HepG2 (cell line): Measurements from ENCODE around the gene OTUB2. TPM values are rescaled to one million over a fixed set of nuclear protein-coding genes. Genes with fewer than 3 reads are reported as not detected.

Source experiments
- ATAC-seq: fragments of 200-7000 bp; cut with Tn5 transposase; 3 replicates; pipeline ENCODE4 v1.9.1; 2020; ENCODE audit warnings: mild to moderate bottlenecking, moderate library complexity
- BruUV-seq: library from RNA; stranded (reverse); fragments of 400-500 nt; replicated peaks from 2 replicates; lab custom pipeline; 2021; lab: Mats Ljungman, UMichigan
- CTCF ChIA-PET: fragments of 300-600 bp; formaldehyde crosslinking; extraction: SDS; loops from one replicate; lab custom pipeline; 2021; ENCODE audit warnings: low total read pairs, inconsistent platforms, low intra/inter-chr PET ratio; lab: Yijun Ruan, JAX
- POLR2A ChIA-PET: fragments of 350-600 bp; sonication (Branson Sonifier 250); formaldehyde crosslinking; loops from one replicate; lab custom pipeline; 2020; ENCODE audit warnings: antibody characterized with exemption, inconsistent platforms; lab: Yijun Ruan, JAX
- DNase-seq: peaks from one replicate; pipeline ENCODE4 v3.0.0-alpha.2; 2015; ENCODE audit warnings: low spot score
- FAIRE-seq: peaks from 3 replicates; lab custom pipeline; 2011; peaks lifted over from hg19 to GRCh38; lab: Jason Lieb, UNC
- H2AFZ ChIP-seq: one replicate; pipeline ENCODE4 v1.6.1; 2011; ENCODE audit warnings: low read length, inconsistent platforms
- H3K27ac ChIP-seq: fragments of 300-600 bp; 3 replicates; pipeline ENCODE4 v1.8.0; 2011; ENCODE audit warnings: mixed run types, mild to moderate bottlenecking, mixed read lengths, low read length, inconsistent platforms; ENCODE audit not compliant: insufficient read depth; ENCODE audit errors: extremely low read length
- H3K27me3 ChIP-seq, 2 experiments: fragments of 200-600 bp in 1 of 2; 2 replicates in 1 of 2; 3 replicates in 1 of 2; pipeline versions ENCODE4 v1.6.0 to v1.8.0; 2011; ENCODE audit warnings: low read length in 2 of 2, mild to moderate bottlenecking in 2 of 2, moderate library complexity in 2 of 2, inconsistent platforms in 1 of 2; ENCODE audit not compliant: insufficient read depth in 2 of 2, control insufficient read depth in 1 of 2
- H3K36me3 ChIP-seq, 2 experiments: fragments of 200-600 bp in 1 of 2; replicated peaks in 1 of 2; 2 replicates in 1 of 2; 3 replicates in 1 of 2; pipeline versions ENCODE4 v1.5.1 to v1.8.0; 2011; ENCODE audit warnings: low read length in 2 of 2, inconsistent platforms in 1 of 2; ENCODE audit not compliant: insufficient read depth in 2 of 2, control insufficient read depth in 1 of 2
- H3K4me1 ChIP-seq: 2 replicates; pipeline ENCODE4 v1.5.1; 2012; ENCODE audit warnings: low read length, inconsistent platforms; ENCODE audit not compliant: insufficient read depth
- H3K4me2 ChIP-seq: 2 replicates; pipeline ENCODE4 v1.6.0; 2011; ENCODE audit warnings: low read depth, low read length, inconsistent platforms
- H3K4me3 ChIP-seq, 3 experiments: fragments of 200-600 bp in 1 of 3; sonication (generic), shearing (Covaris generic) in 1 of 3; replicated peaks in 1 of 3; 2 replicates each; pipeline ENCODE4 v1.5.1; 2011 to 2016; ENCODE audit warnings: low read length in 3 of 3, inconsistent platforms in 2 of 3, low read depth in 2 of 3, mild to moderate bottlenecking in 2 of 3, control low read depth in 1 of 3, mixed read lengths in 1 of 3; ENCODE audit not compliant: insufficient read depth in 1 of 3
- H3K79me2 ChIP-seq: one replicate; pipeline ENCODE4 v1.6.1; 2011; ENCODE audit warnings: low read length, inconsistent platforms; ENCODE audit not compliant: insufficient read depth
- H3K9ac ChIP-seq: 2 replicates; pipeline ENCODE4 v1.6.0; 2011; ENCODE audit warnings: mild to moderate bottlenecking, low read depth, low read length, inconsistent platforms; ENCODE audit not compliant: insufficient read depth
- H3K9me3 ChIP-seq: 2 replicates; pipeline ENCODE4 v1.5.1; 2012; ENCODE audit warnings: mild to moderate bottlenecking, low read length
- H4K20me1 ChIP-seq: 2 replicates; pipeline ENCODE4 v1.6.0; 2011; ENCODE audit warnings: inconsistent platforms, mild to moderate bottlenecking, low read length, moderate library complexity; ENCODE audit not compliant: insufficient read depth
- ISL2 ChIP-seq: sonication (generic); formaldehyde crosslinking; IDR thresholded peaks from 2 replicates; pipeline ENCODE4 v1.5.0; 2020; ENCODE audit warnings: missing genetic modification reagents
- XRCC5 ChIP-seq: fragments of 200-400 bp; formaldehyde crosslinking; optimal IDR thresholded peaks from 2 replicates; pipeline ENCODE3; 2017; ENCODE audit warnings: mild to moderate bottlenecking, low read length
- ZBTB38 ChIP-seq: sonication (generic); formaldehyde crosslinking; IDR thresholded peaks from 2 replicates; pipeline ENCODE4 v1.5.1; 2020; ENCODE audit warnings: mild to moderate bottlenecking, missing genetic modification reagents
- WGBS: methylation state at CpG from one replicate; pipeline ENCODE4 v1.1.6; 2017; ENCODE audit warnings: low lambda C conversion rate; 5-methylcytosine and 5-hydroxymethylcytosine counted together
- in situ Hi-C: cut with HindIII; loops from 2 replicates; pipeline ENCODE4 v1.10.0; 2017; ENCODE audit warnings: low pct_unique_long_range_greater_than_20kb; ENCODE audit not compliant: extremely low pct_ligation_motif_present
- intact Hi-C: fragments of 100-400 bp; cut with micrococcal nuclease; formaldehyde crosslinking; loops from one replicate; pipeline ENCODE4 v1.10.0; 2022; ENCODE audit not compliant: unreplicated experiment
- polyA plus RNA-seq, 8 experiments: library from polyadenylated mRNA; depleted of rRNA in 3 of 8; stranded (reverse) in 7 of 8; unstranded in 1 of 8; fragments of >200 nt; fragmentation: Illumina TruSeq in 4 of 8; extraction: Trizol in 4 of 8; gene quantifications; 2 replicates each; pipeline versions ENCODE4 v1.2.1 to v1.2.3, GENCODE V29; 2011 to 2016; ENCODE audit warnings: low read depth in 4 of 8, missing spikeins in 1 of 8, mixed read lengths in 1 of 8; ENCODE audit not compliant: insufficient read depth in 1 of 8
- total RNA-seq, 5 experiments: library from RNA; depleted of rRNA; stranded (reverse); fragments of >200 nt; fragmentation: Illumina TruSeq; extraction: Trizol; gene quantifications; 2 replicates each; pipeline ENCODE4 v1.2.3, GENCODE V29; 2016; ENCODE audit warnings: low read depth in 1 of 5
- TF ChIP-seq, protein P1 (sequence below): sonication (generic); formaldehyde crosslinking; IDR thresholded peaks from 2 replicates; pipeline ENCODE4 v1.5.0; 2020; ENCODE audit warnings: mild to moderate bottlenecking, missing genetic modification reagents, moderate library complexity
- TF ChIP-seq, protein P2 (sequence below), 2 experiments: fragments of 450-650 bp in 1 of 2; sonication (generic) in 1 of 2; formaldehyde crosslinking; IDR thresholded peaks; 2 replicates each; pipeline versions ENCODE4 v1.5.0 to v1.8.0; 2020 to 2022; ENCODE audit warnings: mild to moderate bottlenecking in 1 of 2, missing genetic modification reagents in 1 of 2
- TF ChIP-seq, protein P3 (sequence below): sonication (generic); formaldehyde crosslinking; IDR thresholded peaks from 2 replicates; pipeline ENCODE4 v1.5.1; 2020; ENCODE audit warnings: mild to moderate bottlenecking, missing genetic modification reagents, moderate library complexity

The OTUB2 gene
- total and polyA plus RNA-seq, 2 of the 13 experiments (the other 11 are each of a cell fraction or from before 2014, with no cell fraction given), result 2.2 to 2.4 TPM

DNA sequence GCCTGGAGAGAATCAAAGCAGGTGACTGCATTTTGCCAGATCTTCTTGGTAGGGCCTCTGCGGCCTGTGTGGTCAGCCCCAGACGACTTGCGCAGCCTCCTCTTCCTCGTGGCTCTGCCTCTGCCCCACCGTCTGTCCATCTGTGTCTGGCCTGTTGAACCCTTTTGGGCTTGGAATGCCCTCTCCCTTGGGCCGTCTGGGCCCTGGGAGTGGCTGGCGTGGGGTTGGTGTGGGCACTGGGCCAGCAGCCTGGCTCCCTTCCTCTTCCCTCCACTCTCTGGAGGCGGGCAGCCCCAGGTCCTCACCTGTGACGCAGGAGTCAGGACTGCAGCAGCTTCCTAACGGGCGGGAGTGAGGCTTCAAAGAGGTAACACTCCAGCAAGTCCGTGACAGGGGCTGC, 38.8 kb upstream of the OTUB2 start:
- Histone ChIP-seq H3K27ac (no peak overlapping the region), H3K4me3 (no peak overlapping the region; a peak in 1 of 6 replicates), H3K9ac (no peak overlapping the region), H3K4me1 (peaks cover 61% of the 10 kb centered on the region), H3K79me2 (no peaks in the 10 kb centered on the region), H3K4me2 (peak overlapping the region; percentile 47), H3K9me3 (no peaks in the 10 kb centered on the region), H3K27me3 (peaks cover 2 to 28% of the 10 kb centered on the region in 2 experiments; a peak in 4 of 5 replicates), H2AFZ (no peak overlapping the region), H4K20me1 (no peaks in the 10 kb centered on the region), H3K36me3 (no peaks in the 10 kb centered on the region)
- no peak for TF ChIP-seq ISL2 (CRISPR knock-in tag)
- TF ChIP-seq, protein P1, sequence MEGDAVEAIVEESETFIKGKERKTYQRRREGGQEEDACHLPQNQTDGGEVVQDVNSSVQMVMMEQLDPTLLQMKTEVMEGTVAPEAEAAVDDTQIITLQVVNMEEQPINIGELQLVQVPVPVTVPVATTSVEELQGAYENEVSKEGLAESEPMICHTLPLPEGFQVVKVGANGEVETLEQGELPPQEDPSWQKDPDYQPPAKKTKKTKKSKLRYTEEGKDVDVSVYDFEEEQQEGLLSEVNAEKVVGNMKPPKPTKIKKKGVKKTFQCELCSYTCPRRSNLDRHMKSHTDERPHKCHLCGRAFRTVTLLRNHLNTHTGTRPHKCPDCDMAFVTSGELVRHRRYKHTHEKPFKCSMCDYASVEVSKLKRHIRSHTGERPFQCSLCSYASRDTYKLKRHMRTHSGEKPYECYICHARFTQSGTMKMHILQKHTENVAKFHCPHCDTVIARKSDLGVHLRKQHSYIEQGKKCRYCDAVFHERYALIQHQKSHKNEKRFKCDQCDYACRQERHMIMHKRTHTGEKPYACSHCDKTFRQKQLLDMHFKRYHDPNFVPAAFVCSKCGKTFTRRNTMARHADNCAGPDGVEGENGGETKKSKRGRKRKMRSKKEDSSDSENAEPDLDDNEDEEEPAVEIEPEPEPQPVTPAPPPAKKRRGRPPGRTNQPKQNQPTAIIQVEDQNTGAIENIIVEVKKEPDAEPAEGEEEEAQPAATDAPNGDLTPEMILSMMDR (CRISPR knock-in tag), result no peak
- no peak for TF ChIP-seq ZBTB38 (CRISPR knock-in tag)
- peak; percentile 4 for TF ChIP-seq XRCC5
- TF ChIP-seq, protein P2, sequence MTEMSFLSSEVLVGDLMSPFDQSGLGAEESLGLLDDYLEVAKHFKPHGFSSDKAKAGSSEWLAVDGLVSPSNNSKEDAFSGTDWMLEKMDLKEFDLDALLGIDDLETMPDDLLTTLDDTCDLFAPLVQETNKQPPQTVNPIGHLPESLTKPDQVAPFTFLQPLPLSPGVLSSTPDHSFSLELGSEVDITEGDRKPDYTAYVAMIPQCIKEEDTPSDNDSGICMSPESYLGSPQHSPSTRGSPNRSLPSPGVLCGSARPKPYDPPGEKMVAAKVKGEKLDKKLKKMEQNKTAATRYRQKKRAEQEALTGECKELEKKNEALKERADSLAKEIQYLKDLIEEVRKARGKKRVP (CRISPR knock-in tag; IDR thresholded peaks at IDR 0.05), result no peak
- TF ChIP-seq, protein P3, sequence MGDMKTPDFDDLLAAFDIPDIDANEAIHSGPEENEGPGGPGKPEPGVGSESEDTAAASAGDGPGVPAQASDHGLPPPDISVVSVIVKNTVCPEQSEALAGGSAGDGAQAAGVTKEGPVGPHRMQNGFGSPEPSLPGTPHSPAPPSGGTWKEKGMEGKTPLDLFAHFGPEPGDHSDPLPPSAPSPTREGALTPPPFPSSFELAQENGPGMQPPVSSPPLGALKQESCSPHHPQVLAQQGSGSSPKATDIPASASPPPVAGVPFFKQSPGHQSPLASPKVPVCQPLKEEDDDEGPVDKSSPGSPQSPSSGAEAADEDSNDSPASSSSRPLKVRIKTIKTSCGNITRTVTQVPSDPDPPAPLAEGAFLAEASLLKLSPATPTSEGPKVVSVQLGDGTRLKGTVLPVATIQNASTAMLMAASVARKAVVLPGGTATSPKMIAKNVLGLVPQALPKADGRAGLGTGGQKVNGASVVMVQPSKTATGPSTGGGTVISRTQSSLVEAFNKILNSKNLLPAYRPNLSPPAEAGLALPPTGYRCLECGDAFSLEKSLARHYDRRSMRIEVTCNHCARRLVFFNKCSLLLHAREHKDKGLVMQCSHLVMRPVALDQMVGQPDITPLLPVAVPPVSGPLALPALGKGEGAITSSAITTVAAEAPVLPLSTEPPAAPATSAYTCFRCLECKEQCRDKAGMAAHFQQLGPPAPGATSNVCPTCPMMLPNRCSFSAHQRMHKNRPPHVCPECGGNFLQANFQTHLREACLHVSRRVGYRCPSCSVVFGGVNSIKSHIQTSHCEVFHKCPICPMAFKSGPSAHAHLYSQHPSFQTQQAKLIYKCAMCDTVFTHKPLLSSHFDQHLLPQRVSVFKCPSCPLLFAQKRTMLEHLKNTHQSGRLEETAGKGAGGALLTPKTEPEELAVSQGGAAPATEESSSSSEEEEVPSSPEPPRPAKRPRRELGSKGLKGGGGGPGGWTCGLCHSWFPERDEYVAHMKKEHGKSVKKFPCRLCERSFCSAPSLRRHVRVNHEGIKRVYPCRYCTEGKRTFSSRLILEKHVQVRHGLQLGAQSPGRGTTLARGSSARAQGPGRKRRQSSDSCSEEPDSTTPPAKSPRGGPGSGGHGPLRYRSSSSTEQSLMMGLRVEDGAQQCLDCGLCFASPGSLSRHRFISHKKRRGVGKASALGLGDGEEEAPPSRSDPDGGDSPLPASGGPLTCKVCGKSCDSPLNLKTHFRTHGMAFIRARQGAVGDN (CRISPR knock-in tag), result peak; percentile 47; the same call in 1 of the 2 replicates
- in situ Hi-C loops (no loop called here), intact Hi-C loops (no loop called here)
- FAIRE-seq (no peak), DNase-seq (no peak), ATAC-seq (peak; percentile 9; the same call in 2 of the 3 replicates)
- ChIA-PET POLR2A (no interaction called here), CTCF (no interaction called here)
- no TSS peak for BruUV-seq
- WGBS, result 38% methylated on average over 10 of the region's 12 CpGs
